Esophagus squamous epithelium (tissue), 4 donors: ENCODE results near the gene ENPP3.

Experiments used
- CTCF ChIP-seq, 6 experiments: fragments of 450-650 bp in 4 of 6; fragments of 200-600 bp in 2 of 6; sonication (generic) in 2 of 6; IDR thresholded peaks; one replicate each; pipeline ENCODE4 v1.5.1; 2016 to 2019; ENCODE audit warnings: antibody characterized with exemption in 6 of 6, mild to moderate bottlenecking in 4 of 6, moderate library complexity in 4 of 6
- POLR2A ChIP-seq, 4 donors: fragments of 450-650 bp; IDR thresholded peaks; one replicate each; pipeline ENCODE4 v1.6.1; 2017; ENCODE audit warnings: antibody characterized with exemption in 4 of 4, mild to moderate bottlenecking in 4 of 4, moderate library complexity in 3 of 4

- TF ChIP-seq CTCF (IDR thresholded peaks at IDR 0.05) (no peak), POLR2A (IDR thresholded peaks at IDR 0.05) (no peak)
Observed at GRCh38 chr6:131685266-131685780, 48.2 kb downstream of the ENPP3 start.
